ENCODE results near the gene FAM177B. TPM values are rescaled to one million over a fixed set of nuclear protein-coding genes. Genes with fewer than 3 reads are reported as not detected.

The FAM177B gene
- polyA plus RNA-seq, 1 experiment = not detected

DNA sequence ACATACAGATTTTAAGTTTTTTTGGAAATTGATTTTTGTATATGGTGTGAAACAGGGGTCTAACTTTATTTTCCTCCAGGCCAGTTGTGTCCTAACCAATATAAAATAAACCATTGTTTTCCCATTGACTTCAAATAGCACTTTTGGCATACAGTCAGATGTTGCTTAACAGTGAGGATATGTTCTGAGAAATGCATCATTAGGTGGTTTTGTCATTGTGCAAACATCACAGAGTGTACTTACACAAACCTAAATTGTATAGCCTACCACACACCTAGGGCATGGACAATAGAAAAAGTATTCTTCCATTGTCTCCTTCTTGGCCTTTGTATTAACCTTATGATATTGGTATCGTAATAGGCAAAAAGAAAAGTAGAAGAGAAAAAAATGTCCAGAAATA is 40.5 kb downstream of the FAM177B start:
- CTCF ChIA-PET = no interaction called here
- no peaks in the 10 kb centered on the region for H3K36me3 ChIP-seq (ENCODE audit: control insufficient read depth, insufficient read depth, low read length)
- POLR2A ChIA-PET = no interaction called here
- H3K4me3 ChIP-seq (ENCODE audit: low read depth, low read length) = no peak overlapping the region
- H3K27me3 ChIP-seq (ENCODE audit: control insufficient read depth, insufficient read depth, low read length) = no peaks in the 10 kb centered on the region
- TF ChIP-seq, protein P1, sequence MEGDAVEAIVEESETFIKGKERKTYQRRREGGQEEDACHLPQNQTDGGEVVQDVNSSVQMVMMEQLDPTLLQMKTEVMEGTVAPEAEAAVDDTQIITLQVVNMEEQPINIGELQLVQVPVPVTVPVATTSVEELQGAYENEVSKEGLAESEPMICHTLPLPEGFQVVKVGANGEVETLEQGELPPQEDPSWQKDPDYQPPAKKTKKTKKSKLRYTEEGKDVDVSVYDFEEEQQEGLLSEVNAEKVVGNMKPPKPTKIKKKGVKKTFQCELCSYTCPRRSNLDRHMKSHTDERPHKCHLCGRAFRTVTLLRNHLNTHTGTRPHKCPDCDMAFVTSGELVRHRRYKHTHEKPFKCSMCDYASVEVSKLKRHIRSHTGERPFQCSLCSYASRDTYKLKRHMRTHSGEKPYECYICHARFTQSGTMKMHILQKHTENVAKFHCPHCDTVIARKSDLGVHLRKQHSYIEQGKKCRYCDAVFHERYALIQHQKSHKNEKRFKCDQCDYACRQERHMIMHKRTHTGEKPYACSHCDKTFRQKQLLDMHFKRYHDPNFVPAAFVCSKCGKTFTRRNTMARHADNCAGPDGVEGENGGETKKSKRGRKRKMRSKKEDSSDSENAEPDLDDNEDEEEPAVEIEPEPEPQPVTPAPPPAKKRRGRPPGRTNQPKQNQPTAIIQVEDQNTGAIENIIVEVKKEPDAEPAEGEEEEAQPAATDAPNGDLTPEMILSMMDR (IDR thresholded peaks at IDR 0.05; ENCODE audit: insufficient read depth, low read depth, low read length) = no peak
- DNase-seq (ENCODE audit: low read depth) = no peak

- DNase-seq (ENCODE audit: low read depth) = no peak
- Histone ChIP-seq H3K4me3 (ENCODE audit: low read depth, low read length) (no peak overlapping the region), H3K27me3 (ENCODE audit: control insufficient read depth, insufficient read depth, low read length) (no peaks in the 10 kb centered on the region), H3K36me3 (ENCODE audit: control insufficient read depth, insufficient read depth, low read length) (no peaks in the 10 kb centered on the region)
- ChIA-PET POLR2A (no interaction called here), CTCF (no interaction called here)
- TF ChIP-seq, protein P1 (IDR thresholded peaks at IDR 0.05; ENCODE audit: insufficient read depth, low read depth, low read length) = no peak
Measured at GRCh38 chr1:222777977-222778376, 41.0 kb downstream of the FAM177B start.

- Histone ChIP-seq H3K4me3 (ENCODE audit: low read depth, low read length) (no peak overlapping the region), H3K36me3 (ENCODE audit: control insufficient read depth, insufficient read depth, low read length) (no peaks in the 10 kb centered on the region), H3K27me3 (ENCODE audit: control insufficient read depth, insufficient read depth, low read length) (peaks cover 5% of the 10 kb centered on the region)
- TF ChIP-seq, protein P1 (IDR thresholded peaks at IDR 0.05; ENCODE audit: insufficient read depth, low read depth, low read length) = no peak
- ChIA-PET CTCF (no interaction called here), POLR2A (no interaction called here)
- DNase-seq (ENCODE audit: low read depth) = no peak
Measured at GRCh38 chr1:222781251-222781650, 44.2 kb downstream of the FAM177B start.

DNA sequence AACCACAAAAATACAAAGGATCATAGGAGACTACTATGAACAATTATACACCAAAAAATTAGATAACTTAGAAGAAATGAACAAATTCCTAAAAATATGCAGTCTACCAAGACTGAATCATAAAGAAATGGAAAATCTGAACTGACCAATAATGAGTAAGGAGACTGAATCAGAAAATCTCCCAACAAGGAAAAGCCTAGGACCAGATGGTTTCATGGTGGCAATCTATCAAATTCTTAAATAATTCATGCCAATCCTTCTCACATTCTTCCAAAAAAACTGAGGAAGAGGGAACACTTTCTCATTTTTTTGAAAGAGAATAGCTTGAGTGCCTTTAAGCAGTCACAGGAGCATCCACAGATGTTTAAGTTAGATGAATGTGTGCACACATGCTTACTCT is 46.0 kb downstream of the FAM177B start:
- CTCF ChIA-PET = no interaction called here
- Histone ChIP-seq H3K4me3 (ENCODE audit: low read depth, low read length) (no peak overlapping the region), H3K36me3 (ENCODE audit: control insufficient read depth, insufficient read depth, low read length) (no peaks in the 10 kb centered on the region), H3K27me3 (ENCODE audit: control insufficient read depth, insufficient read depth, low read length) (peaks cover 9% of the 10 kb centered on the region)
- TF ChIP-seq, protein P1 (IDR thresholded peaks at IDR 0.05; ENCODE audit: insufficient read depth, low read depth, low read length) = no peak
- POLR2A ChIA-PET = no interaction called here
- DNase-seq (ENCODE audit: low read depth) = no peak

- DNase-seq (ENCODE audit: low read depth) = no peak
- ChIA-PET CTCF (no interaction called here), POLR2A (no interaction called here)
- Histone ChIP-seq H3K27me3 (ENCODE audit: control insufficient read depth, insufficient read depth, low read length) (peaks cover 9% of the 10 kb centered on the region), H3K4me3 (ENCODE audit: low read depth, low read length) (no peak overlapping the region), H3K36me3 (ENCODE audit: control insufficient read depth, insufficient read depth, low read length) (no peaks in the 10 kb centered on the region)
- TF ChIP-seq, protein P1 (IDR thresholded peaks at IDR 0.05; ENCODE audit: insufficient read depth, low read depth, low read length) = no peak
Measured at GRCh38 chr1:222784371-222784770, 47.4 kb downstream of the FAM177B start.
